H1 (cell line): ENCODE measurements around the gene DGKA. TPM values are rescaled to one million over a fixed set of nuclear protein-coding genes. Genes with fewer than 3 reads are reported as not detected.
A peak's percentile ranks its signal among the peaks of the same experiment; 100 is the strongest.

Experiments
- CTCF ChIA-PET: fragments of 300-600 bp; sonication (Branson Sonifier 250); formaldehyde crosslinking; loops from one replicate; lab custom pipeline; 2021; ENCODE audit not compliant: partially characterized antibody; lab: Charles Lee
- POLR2A ChIA-PET: fragments of 300-600 bp; sonication (Branson Sonifier 250); formaldehyde crosslinking; loops from one replicate; lab custom pipeline; 2021; ENCODE audit warnings: inconsistent platforms; ENCODE audit not compliant: partially characterized antibody; lab: Charles Lee
- DNase-seq, 2 experiments: peaks; one replicate each; pipeline versions ENCODE4 v3.0.0 to v3.0.0-alpha.2; 2010 to 2022; ENCODE audit warnings: low spot score in 2 of 2, low read depth in 1 of 2, mixed read lengths in 1 of 2
- FAIRE-seq: peaks from 2 replicates; lab custom pipeline; 2011; peaks lifted over from hg19 to GRCh38; lab: Jason Lieb, UNC
- H2AFZ ChIP-seq: 2 replicates; pipeline ENCODE4 v1.8.1; 2012; ENCODE audit warnings: low read length, inconsistent platforms
- H2AK5ac ChIP-seq: 2 replicates; pipeline ENCODE4 v1.6.1; 2013; ENCODE audit warnings: low read depth, low read length
- H2BK120ac ChIP-seq: replicated peaks from 2 replicates; pipeline ENCODE3; 2013; ENCODE audit warnings: low read depth, low read length, inconsistent platforms
- H2BK12ac ChIP-seq: 2 replicates; pipeline ENCODE4 v1.6.1; 2013; ENCODE audit warnings: low read depth, low read length
- H2BK15ac ChIP-seq: 2 replicates; pipeline ENCODE4 v1.6.1; 2013; ENCODE audit warnings: low read length
- H2BK20ac ChIP-seq: 2 replicates; pipeline ENCODE4 v1.6.1; 2013; ENCODE audit warnings: low read length
- H2BK5ac ChIP-seq: 2 replicates; pipeline ENCODE4 v1.6.1; 2013; ENCODE audit warnings: low read depth, low read length
- H3K14ac ChIP-seq: 2 replicates; pipeline ENCODE4 v1.6.1; 2013; ENCODE audit warnings: inconsistent platforms; ENCODE audit not compliant: insufficient read length
- H3K18ac ChIP-seq: 2 replicates; pipeline ENCODE4 v1.6.1; 2013; ENCODE audit warnings: low read length; ENCODE audit errors: extremely low read depth
- H3K23ac ChIP-seq: 2 replicates; pipeline ENCODE4 v1.6.1; 2013; ENCODE audit warnings: inconsistent platforms; ENCODE audit not compliant: insufficient read length
- H3K23me2 ChIP-seq: 2 replicates; pipeline ENCODE4 v1.6.1; 2013; ENCODE audit warnings: low read depth, low read length
- H3K27ac ChIP-seq: 2 replicates; pipeline ENCODE4 v1.6.1; 2011; ENCODE audit warnings: low read depth, low read length, inconsistent platforms
- H3K27me3 ChIP-seq, 4 experiments: replicated peaks in 1 of 4; 1 replicate in 1 of 4; 2 replicates in 3 of 4; pipeline versions ENCODE4 v1.6.1 to v1.8.1; 2011 to 2013; ENCODE audit warnings: low read length in 3 of 4, mild to moderate bottlenecking in 3 of 4, inconsistent platforms in 2 of 4, mixed read lengths in 2 of 4, moderate library complexity in 1 of 4; ENCODE audit not compliant: control insufficient read depth in 3 of 4, insufficient read depth in 3 of 4; ENCODE audit errors: extremely low read depth in 1 of 4
- H3K36me3 ChIP-seq, 4 experiments: 2 replicates each; pipeline versions ENCODE4 v1.6.1 to v1.8.1; 2011 to 2013; ENCODE audit warnings: mild to moderate bottlenecking in 4 of 4, low read length in 3 of 4, moderate library complexity in 2 of 4, control low read depth in 1 of 4, inconsistent platforms in 1 of 4; ENCODE audit not compliant: insufficient read depth in 4 of 4, control insufficient read depth in 2 of 4
- H3K4ac ChIP-seq: replicated peaks from 2 replicates; pipeline ENCODE3; 2013; ENCODE audit warnings: low read length, low read depth, mixed read lengths, inconsistent platforms; ENCODE audit not compliant: insufficient read length
- H3K4me1 ChIP-seq, 4 experiments: replicated peaks in 1 of 4; 1 replicate in 1 of 4; 2 replicates in 3 of 4; pipeline versions ENCODE4 v1.6.1 to v1.8.1; 2011 to 2013; ENCODE audit warnings: low read length in 3 of 4, inconsistent platforms in 2 of 4, mixed read lengths in 1 of 4; ENCODE audit not compliant: insufficient read depth in 4 of 4, control insufficient read depth in 3 of 4
- H3K4me2 ChIP-seq, 2 experiments: 2 replicates each; pipeline versions ENCODE4 v1.6.1 to v1.8.1; 2011 to 2013; ENCODE audit warnings: low read depth in 2 of 2, low read length in 2 of 2, control low read depth in 1 of 2, inconsistent platforms in 1 of 2, mild to moderate bottlenecking in 1 of 2; ENCODE audit not compliant: insufficient read depth in 1 of 2
- H3K4me3 ChIP-seq, 4 experiments: fragments of 200-600, 300-600 bp in 1 of 4; sonication (generic), shearing (Covaris generic), sonication (Bioruptor Twin) in 1 of 4; 2 replicates each; pipeline versions ENCODE4 v1.5.1 to v1.8.1; 2011 to 2016; ENCODE audit warnings: low read length in 4 of 4, low read depth in 3 of 4, control low read depth in 2 of 4, inconsistent platforms in 2 of 4, mild to moderate bottlenecking in 2 of 4, mixed read lengths in 1 of 4, moderate library complexity in 1 of 4; ENCODE audit not compliant: insufficient read depth in 2 of 4; ENCODE audit errors: extremely low read depth in 1 of 4
- H3K56ac ChIP-seq: replicated peaks from 2 replicates; pipeline ENCODE3; 2013; ENCODE audit warnings: low read depth, mild to moderate bottlenecking, mixed read lengths, low read length, inconsistent platforms; ENCODE audit not compliant: insufficient read length
- H3K79me1 ChIP-seq: 2 replicates; pipeline ENCODE4 v1.6.1; 2013; ENCODE audit warnings: low read depth, low read length, control low read depth
- H3K79me2 ChIP-seq, 2 experiments: 2 replicates each; pipeline versions ENCODE4 v1.6.1 to v1.8.1; 2012 to 2013; ENCODE audit warnings: low read length in 2 of 2, mild to moderate bottlenecking in 2 of 2, inconsistent platforms in 1 of 2; ENCODE audit not compliant: insufficient read depth in 2 of 2, control insufficient read depth in 1 of 2
- H3K9ac ChIP-seq, 4 experiments: replicated peaks in 1 of 4; 1 replicate in 1 of 4; 2 replicates in 3 of 4; pipeline versions ENCODE4 v1.6.1 to v1.8.1; 2011 to 2013; ENCODE audit warnings: low read depth in 3 of 4, low read length in 3 of 4, control low read depth in 2 of 4, mild to moderate bottlenecking in 2 of 4, moderate library complexity in 2 of 4, inconsistent platforms in 1 of 4; ENCODE audit errors: extremely low read depth in 1 of 4
- H3K9me3 ChIP-seq, 2 experiments: 2 replicates each; pipeline versions ENCODE4 v1.6.1 to v1.8.1; 2012 to 2013; ENCODE audit warnings: mild to moderate bottlenecking in 2 of 2, moderate library complexity in 2 of 2, control low read depth in 1 of 2, inconsistent platforms in 1 of 2, low read depth in 1 of 2, low read length in 1 of 2, mixed read lengths in 1 of 2; ENCODE audit not compliant: insufficient read depth in 2 of 2
- H4K20me1 ChIP-seq, 2 experiments: replicated peaks in 1 of 2; 2 replicates each; pipeline versions ENCODE3 to v1.8.1; 2011 to 2013; ENCODE audit warnings: inconsistent platforms in 2 of 2, low read length in 2 of 2, mild to moderate bottlenecking in 1 of 2; ENCODE audit not compliant: insufficient read depth in 2 of 2, control insufficient read depth in 1 of 2
- H4K5ac ChIP-seq: 2 replicates; pipeline ENCODE4 v1.6.1; 2013; ENCODE audit warnings: low read length, low read depth, mixed read lengths, inconsistent platforms; ENCODE audit not compliant: insufficient read length
- H4K8ac ChIP-seq: 2 replicates; pipeline ENCODE4 v1.8.0; 2013; ENCODE audit warnings: mild to moderate bottlenecking, moderate library complexity, low read length, inconsistent platforms; ENCODE audit not compliant: insufficient read depth; ENCODE audit errors: extremely low read depth
- H4K91ac ChIP-seq: replicated peaks from 2 replicates; pipeline ENCODE3; 2013; ENCODE audit warnings: low read length, mixed read lengths, inconsistent platforms; ENCODE audit not compliant: insufficient read length
- ASH2L ChIP-seq: fragments of 200-600, 300-600 bp; sonication (generic); IDR thresholded peaks from one replicate; pipeline ENCODE4 v1.7.1; 2017; ENCODE audit warnings: low read length
- CBX8 ChIP-seq: fragments of 300-800, 300-1000 bp; sonication (generic); IDR thresholded peaks from 2 replicates; pipeline ENCODE4 v1.7.1; 2016; ENCODE audit warnings: low read depth, low read length, borderline replicate concordance
- CEBPB ChIP-seq: IDR thresholded peaks from 2 replicates; pipeline ENCODE4 v1.6.1; 2012; ENCODE audit warnings: low read depth, low read length
- EGR1 ChIP-seq: IDR thresholded peaks from 2 replicates; pipeline ENCODE4 v1.6.1; 2011; ENCODE audit warnings: low read depth, low read length, borderline replicate concordance
- EP300 ChIP-seq, 2 experiments: IDR thresholded peaks; 1 replicate in 1 of 2; 2 replicates in 1 of 2; pipeline ENCODE4 v1.6.1; 2011 to 2012; ENCODE audit warnings: low read depth in 2 of 2, low read length in 2 of 2, mild to moderate bottlenecking in 2 of 2, borderline replicate concordance in 1 of 2, inconsistent platforms in 1 of 2, moderate library complexity in 1 of 2
- EZH2 ChIP-seq: fragments of 200-600 bp; sonication (generic); IDR thresholded peaks from 2 replicates; pipeline ENCODE4 v1.7.1; 2012; ENCODE audit warnings: low read depth, mild to moderate bottlenecking, moderate library complexity, low read length, inconsistent platforms; ENCODE audit not compliant: severe bottlenecking
- GABPA ChIP-seq: IDR thresholded peaks from 2 replicates; pipeline ENCODE4 v1.6.1; 2011; ENCODE audit warnings: mild to moderate bottlenecking, low read length, moderate library complexity, borderline replicate concordance; ENCODE audit not compliant: insufficient read depth
- GTF2F1 ChIP-seq: IDR thresholded peaks from 2 replicates; pipeline ENCODE4 v1.6.1; 2012; ENCODE audit warnings: low read depth, low read length, improper control_type of control experiment, borderline replicate concordance
- KDM1A ChIP-seq: fragments of 200-600, 300-600 bp; sonication (generic); IDR thresholded peaks from 2 replicates; pipeline ENCODE4 v1.7.1; 2016; ENCODE audit warnings: mild to moderate bottlenecking, low read length, borderline replicate concordance
- RXRA ChIP-seq: IDR thresholded peaks from 2 replicates; pipeline ENCODE4 v1.6.1; 2011; ENCODE audit warnings: low read depth, mild to moderate bottlenecking, low read length, moderate library complexity; ENCODE audit not compliant: insufficient read depth
- SIN3A ChIP-seq, 2 experiments: IDR thresholded peaks in 1 of 2; conservative IDR thresholded peaks in 1 of 2; 2 replicates each; pipeline ENCODE4 v1.6.1; 2011 to 2012; ENCODE audit warnings: low read length in 2 of 2, improper control_type of control experiment in 1 of 2, low read depth in 1 of 2, mild to moderate bottlenecking in 1 of 2
- SP4 ChIP-seq: IDR thresholded peaks from 2 replicates; pipeline ENCODE4 v1.6.1; 2012; ENCODE audit warnings: low read length, inconsistent platforms
- WGBS, 2 experiments: shearing (Covaris generic) in 1 of 2; methylation state at CpG; one replicate each; pipeline versions ENCODE4 v1.1.6 to v1.1.7; 2013 to 2015; ENCODE audit warnings: low lambda C conversion rate in 2 of 2, mixed read lengths in 2 of 2, inconsistent platforms in 1 of 2, low coverage in 1 of 2, missing lambda C conversion rate in 1 of 2; ENCODE audit not compliant: insufficient replicate concordance in 2 of 2, insufficient coverage in 1 of 2, insufficient read length in 1 of 2; ENCODE audit errors: extremely low coverage in 1 of 2, missing lambda C conversion rate in 1 of 2; 5-methylcytosine and 5-hydroxymethylcytosine counted together
- polyA plus RNA-seq, 7 experiments: library from polyadenylated mRNA; depleted of rRNA in 3 of 7; stranded (reverse) in 5 of 7; unstranded in 2 of 7; fragments of >200 nt in 5 of 7; fragments of 200-250 nt in 2 of 7; gene quantifications; 1 replicate in 5 of 7; 2 replicates in 1 of 7; 4 replicates in 1 of 7; pipeline versions ENCODE4 v1.2.1 to v1.2.3, GENCODE V29; 2011 to 2013; ENCODE audit warnings: missing spikeins in 2 of 7, mixed read lengths in 2 of 7
- total RNA-seq: library from RNA; stranded (reverse); fragmentation: NEBNext Ultra II Directional; extraction: Animal tissue kit (Norgen Biotek cat#: 25700); gene quantifications from 2 replicates; pipeline ENCODE4 v1.2.1, GENCODE V29; 2021

DGKA gene
- total and polyA plus RNA-seq, 2 of the 8 experiments (the other 6 are each of a cell fraction or from before 2014, with no cell fraction given), result 15.9 to 18.0 TPM

DNA sequence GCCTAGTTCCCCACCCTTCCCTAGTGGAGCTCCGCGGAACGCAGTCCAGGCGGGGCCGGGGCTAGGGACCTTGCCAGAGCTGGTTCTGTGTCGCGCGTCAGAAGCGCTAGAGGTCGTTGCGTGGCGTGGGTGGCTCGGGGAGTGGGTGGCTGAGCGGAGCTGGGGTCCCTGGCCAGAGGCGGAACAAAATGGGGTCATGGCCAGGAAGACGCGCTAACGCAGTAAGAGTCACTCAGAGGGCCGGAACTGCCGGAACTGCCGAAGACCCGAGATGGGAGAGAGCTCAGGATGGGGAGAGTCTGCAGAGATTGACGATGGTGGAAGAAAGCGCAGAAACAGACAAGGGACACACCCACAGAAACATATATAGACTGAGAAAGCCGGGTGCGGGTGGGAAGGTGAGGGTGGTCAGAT, 4.8 kb downstream of the DGKA start:
- H3K23me2 ChIP-seq, result peaks cover 13% of the 10 kb centered on the region; the same call in 1 of the 2 replicates
- no peak overlapping the region for H3K14ac ChIP-seq
- H3K27ac ChIP-seq, result no peak overlapping the region
- H3K79me2 ChIP-seq, result no peaks in the 10 kb centered on the region
- no peak overlapping the region for H3K9ac ChIP-seq
- no peaks in the 10 kb centered on the region for H3K36me3 ChIP-seq
- peak overlapping the region in 1 of 2 experiments; percentile 16; a peak in 2 of 4 replicates for H3K4me2 ChIP-seq
- H4K5ac ChIP-seq, result no peak overlapping the region
- H2BK20ac ChIP-seq, result no peak overlapping the region
- no peak overlapping the region for H3K56ac ChIP-seq
- no peak overlapping the region for H3K4ac ChIP-seq
- H4K20me1 ChIP-seq, result no peaks in the 10 kb centered on the region
- peaks cover 0 to 21% (median 14%) of the 10 kb centered on the region in 4 experiments; a peak in 6 of 7 replicates for H3K27me3 ChIP-seq
- DNase-seq (no peak), FAIRE-seq (no peak)
- H4K91ac ChIP-seq, result no peak overlapping the region
- no peak overlapping the region for H2BK5ac ChIP-seq
- no peaks in the 10 kb centered on the region for H3K79me1 ChIP-seq
- H2BK15ac ChIP-seq, result no peak overlapping the region
- ChIA-PET POLR2A (interaction anchor here (1.4 to 2.2 kb wide), 2 partner anchors 8 to 9 kb away, joined by 7 to 9 read pairs; partner anchors contain the start of gene PYM1), CTCF (interaction anchor here (0.5 to 7.9 kb wide), 14 partner anchors 8 to 198 kb away, joined by 3 to 71 read pairs (median 4); partner anchors contain the start of genes DGKA, ORMDL2, PYM1 and SARNP)
- no peak overlapping the region for H2BK120ac ChIP-seq
- H2BK12ac ChIP-seq, result no peak overlapping the region
- no peak overlapping the region for H3K18ac ChIP-seq
- peak overlapping the region in 1 of 4 experiments; percentile 0; a peak in 1 of 8 replicates for H3K4me3 ChIP-seq
- H4K8ac ChIP-seq, result no peak overlapping the region
- H2AFZ ChIP-seq, result no peak overlapping the region
- H3K23ac ChIP-seq, result no peak overlapping the region
- H2AK5ac ChIP-seq, result no peak overlapping the region
- peaks cover 4 to 23% (median 11%) of the 10 kb centered on the region in 4 experiments; a peak in 6 of 7 replicates for H3K4me1 ChIP-seq
- no peaks in the 10 kb centered on the region for H3K9me3 ChIP-seq
- 72% methylated on average over 26 of the region's 26 CpGs; no CpG with 5 or more reads in 1 of the 2 experiments for WGBS, 2 experiments
- TF ChIP-seq ASH2L (no peak), EGR1 (no peak), KDM1A (no peak), GABPA (no peak), SP4 (no peak), CEBPB (no peak), EZH2 (no peak), SIN3A (conservative IDR thresholded peaks at IDR 0.05 in 1 of 2, IDR thresholded peaks at IDR 0.05 in 1 of 2; ENCODE audit: low read depth in 1 of 2, low read length in 2 of 2) (no peak), EP300 (IDR thresholded peaks at IDR 0.05; ENCODE audit: borderline replicate concordance in 1 of 2, low read depth in 2 of 2, low read length in 2 of 2) (no peak), RXRA (no peak), GTF2F1 (no peak), CBX8 (no peak)
